ENCODE data around the gene MBD5.

MBD5 gene

DNA sequence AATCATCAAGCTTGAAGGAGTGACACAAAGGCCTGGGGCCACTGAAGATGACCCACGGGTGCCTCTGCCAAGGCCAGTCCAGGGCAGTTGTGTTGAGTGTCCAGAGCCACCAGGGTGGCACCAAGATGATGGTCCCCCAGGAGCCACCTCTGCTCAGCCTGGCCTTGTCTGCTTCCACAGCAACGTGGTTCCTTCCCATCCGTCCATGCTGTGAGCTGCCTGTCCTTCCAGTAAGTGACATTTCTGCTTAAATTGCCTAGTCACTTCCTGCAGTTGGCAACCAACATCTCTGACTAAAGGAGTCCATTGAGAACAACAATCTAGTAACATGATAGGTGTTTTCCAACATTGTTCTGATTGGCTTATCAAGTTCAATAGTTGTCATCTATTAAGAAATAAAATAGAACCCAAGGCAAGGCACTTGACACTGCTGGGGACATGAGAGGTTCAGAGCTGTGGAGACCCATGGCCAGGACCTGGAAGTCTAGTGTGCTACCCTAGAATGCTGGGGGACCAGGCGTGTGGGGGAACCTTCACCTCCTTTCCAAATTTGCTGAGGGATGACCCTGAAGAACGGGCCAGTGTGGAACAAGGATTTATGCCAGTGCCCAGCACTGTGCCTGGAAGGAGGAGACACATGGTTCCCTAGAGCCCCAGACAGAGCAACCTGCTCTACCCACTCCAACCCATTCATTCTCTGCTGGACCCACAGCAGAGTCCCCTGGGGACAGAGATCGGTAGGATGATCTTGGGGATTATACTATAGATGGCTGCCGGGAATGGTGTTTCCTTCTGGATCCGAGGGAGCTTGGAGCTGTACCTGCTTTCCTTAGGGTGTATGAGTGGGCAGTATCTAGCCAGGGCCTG, 524.7 kb downstream of the MBD5 start:
- in situ Hi-C loops (cut with MboI; ENCODE audit: low sequenced_read_pairs, unreplicated experiment) = no loop called here
- DNase-seq (ENCODE audit: low spot score) = no peak
- TF ChIP-seq, protein P1, sequence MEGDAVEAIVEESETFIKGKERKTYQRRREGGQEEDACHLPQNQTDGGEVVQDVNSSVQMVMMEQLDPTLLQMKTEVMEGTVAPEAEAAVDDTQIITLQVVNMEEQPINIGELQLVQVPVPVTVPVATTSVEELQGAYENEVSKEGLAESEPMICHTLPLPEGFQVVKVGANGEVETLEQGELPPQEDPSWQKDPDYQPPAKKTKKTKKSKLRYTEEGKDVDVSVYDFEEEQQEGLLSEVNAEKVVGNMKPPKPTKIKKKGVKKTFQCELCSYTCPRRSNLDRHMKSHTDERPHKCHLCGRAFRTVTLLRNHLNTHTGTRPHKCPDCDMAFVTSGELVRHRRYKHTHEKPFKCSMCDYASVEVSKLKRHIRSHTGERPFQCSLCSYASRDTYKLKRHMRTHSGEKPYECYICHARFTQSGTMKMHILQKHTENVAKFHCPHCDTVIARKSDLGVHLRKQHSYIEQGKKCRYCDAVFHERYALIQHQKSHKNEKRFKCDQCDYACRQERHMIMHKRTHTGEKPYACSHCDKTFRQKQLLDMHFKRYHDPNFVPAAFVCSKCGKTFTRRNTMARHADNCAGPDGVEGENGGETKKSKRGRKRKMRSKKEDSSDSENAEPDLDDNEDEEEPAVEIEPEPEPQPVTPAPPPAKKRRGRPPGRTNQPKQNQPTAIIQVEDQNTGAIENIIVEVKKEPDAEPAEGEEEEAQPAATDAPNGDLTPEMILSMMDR (IDR thresholded peaks at IDR 0.05; ENCODE audit: borderline replicate concordance, control extremely low read depth, extremely low read depth, insufficient read depth, missing control alignments) = no peak

DNA sequence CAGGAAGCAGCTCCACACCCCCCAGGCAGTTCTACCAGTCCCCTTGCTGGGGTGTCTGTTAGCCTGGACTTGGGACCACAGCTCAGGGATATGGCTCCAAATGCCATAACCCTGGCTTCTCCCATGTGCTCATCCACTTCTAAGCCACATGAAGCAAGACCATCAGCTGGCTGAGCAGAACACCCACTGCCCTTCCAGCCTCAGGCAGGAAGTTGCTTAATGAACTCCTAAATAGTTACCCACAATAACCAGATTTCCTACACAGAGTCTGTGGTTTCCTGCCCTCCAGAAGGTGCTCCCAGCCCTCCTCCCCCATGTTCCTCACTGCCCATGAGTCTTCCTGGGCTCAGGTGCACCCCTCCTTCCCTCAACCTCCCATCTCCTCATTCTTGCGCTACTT, 525.4 kb downstream of the MBD5 start:
- no peak for DNase-seq (ENCODE audit: low spot score)
- TF ChIP-seq, protein P1 (IDR thresholded peaks at IDR 0.05; ENCODE audit: borderline replicate concordance, control extremely low read depth, extremely low read depth, insufficient read depth, missing control alignments) = no peak
- in situ Hi-C loops (cut with MboI; ENCODE audit: low sequenced_read_pairs, unreplicated experiment) = no loop called here

DNA sequence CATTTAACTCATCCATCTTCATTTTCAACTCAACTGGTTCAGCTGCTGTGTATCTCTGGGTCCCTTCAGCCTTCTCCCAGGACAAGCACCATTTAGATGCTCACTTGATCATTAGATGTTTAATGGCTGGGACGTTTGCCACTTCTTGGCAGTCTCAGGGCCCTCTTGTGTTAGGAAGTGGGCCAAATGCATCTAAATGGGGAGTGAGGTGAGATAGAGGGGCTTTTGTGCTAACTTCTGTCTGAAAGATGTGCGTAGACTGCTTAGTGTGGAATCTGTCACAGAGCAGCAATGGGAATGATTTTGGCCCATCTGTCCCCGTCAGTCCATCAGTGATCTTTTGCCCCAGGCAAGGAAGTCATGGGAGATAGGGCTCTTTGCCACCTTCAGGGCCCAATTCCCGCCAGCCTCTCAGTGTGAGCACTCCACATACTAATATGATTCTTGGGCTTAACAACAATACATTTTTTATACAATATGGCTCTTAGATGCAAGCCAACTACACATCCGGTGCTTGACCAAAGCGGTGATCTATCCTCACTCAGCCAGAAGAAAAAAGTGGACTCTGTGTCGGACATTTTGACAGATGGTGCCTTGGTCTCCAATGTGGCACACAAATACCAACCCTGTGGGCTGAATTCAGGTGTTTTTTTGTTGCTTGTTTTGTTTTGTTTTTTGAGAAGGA, 528.0 kb downstream of the MBD5 start:
- TF ChIP-seq, protein P1 (IDR thresholded peaks at IDR 0.05; ENCODE audit: borderline replicate concordance, control extremely low read depth, extremely low read depth, insufficient read depth, missing control alignments) = no peak
- in situ Hi-C loops (cut with MboI; ENCODE audit: low sequenced_read_pairs, unreplicated experiment) = no loop called here
- no peak for DNase-seq (ENCODE audit: low spot score)

DNA sequence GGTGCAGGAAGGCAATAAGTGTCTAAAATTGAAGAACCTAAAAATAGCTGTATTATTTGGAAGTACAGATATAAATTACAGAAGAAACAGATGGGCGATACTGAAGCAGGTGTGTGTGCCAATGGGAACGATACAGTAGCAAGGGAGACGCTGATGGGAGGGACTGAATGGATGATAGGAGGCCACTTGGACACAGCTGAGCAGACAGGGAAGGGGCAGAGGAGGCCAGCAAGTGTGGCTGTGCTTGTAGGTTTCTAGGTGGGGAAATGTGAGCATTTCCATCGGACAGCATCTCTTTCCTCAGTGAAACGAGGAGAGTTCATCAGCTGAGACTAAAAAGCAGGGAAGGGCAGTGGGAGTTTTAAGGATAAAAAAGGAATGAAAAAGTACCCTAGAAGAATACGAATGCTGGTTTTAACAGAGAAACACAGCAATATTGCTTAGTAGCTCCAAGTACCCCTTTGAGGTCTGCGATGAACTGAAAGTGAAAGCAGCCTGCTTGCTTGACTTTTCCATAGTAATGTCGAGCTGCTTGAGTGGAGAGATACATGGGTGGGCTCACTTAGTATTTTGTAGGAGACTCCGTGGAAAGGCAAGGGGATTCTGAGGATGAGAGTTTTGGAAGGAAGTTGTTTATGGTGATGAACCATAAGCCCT, 531.9 kb downstream of the MBD5 start:
- TF ChIP-seq, protein P1 (IDR thresholded peaks at IDR 0.05; ENCODE audit: borderline replicate concordance, control extremely low read depth, extremely low read depth, insufficient read depth, missing control alignments) = no peak
- in situ Hi-C loops (cut with MboI; ENCODE audit: low sequenced_read_pairs, unreplicated experiment) = loop anchor here (25.0 kb wide), 1 partner anchor 434 kb away; no protein-coding TSS in a partner anchor
- DNase-seq (ENCODE audit: low spot score) = no peak

DNA sequence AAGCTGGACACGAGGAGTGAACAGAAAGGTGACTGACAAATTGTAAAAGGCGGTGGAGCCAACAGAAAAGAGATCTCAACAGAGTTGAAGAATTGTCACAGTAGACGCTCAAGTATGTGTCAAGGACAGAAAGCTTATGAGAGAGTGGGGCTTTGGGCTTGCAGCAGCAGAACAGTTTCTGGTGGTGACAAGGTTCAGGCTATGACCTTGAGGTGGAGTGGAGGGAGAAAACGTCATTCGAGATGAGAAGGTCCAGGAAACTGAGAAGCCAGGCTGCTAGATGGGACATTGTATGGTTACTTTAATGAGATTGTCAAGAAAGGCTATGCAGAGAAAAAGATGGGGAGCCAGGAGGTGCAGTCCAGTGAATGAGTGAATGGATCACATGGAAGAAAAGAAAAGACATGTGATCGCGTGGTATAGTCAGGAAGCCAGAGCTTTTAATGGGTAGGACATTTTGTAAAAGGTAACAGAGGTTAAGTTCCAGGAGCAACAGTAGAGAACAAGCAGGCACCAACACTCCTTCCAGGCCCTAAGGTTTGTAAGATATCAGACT, 532.5 kb downstream of the MBD5 start:
- in situ Hi-C loops (cut with MboI; ENCODE audit: low sequenced_read_pairs, unreplicated experiment) = loop anchor here (25.0 kb wide), 1 partner anchor 434 kb away; no protein-coding TSS in a partner anchor
- TF ChIP-seq, protein P1 (IDR thresholded peaks at IDR 0.05; ENCODE audit: borderline replicate concordance, control extremely low read depth, extremely low read depth, insufficient read depth, missing control alignments) = no peak
- DNase-seq (ENCODE audit: low spot score) = no peak

All from GM13976 (cell line).